ENCODE results near the gene AP1G1.

AP1G1 gene

GRCh38 chr16:71708696-71709095, 99.9 kb downstream of the AP1G1 start:
- no peak overlapping the region for H3K27ac ChIP-seq (ENCODE audit: low read depth, low read length)
- no peaks in the 10 kb centered on the region for H4K20me1 ChIP-seq (ENCODE audit: control insufficient read depth, insufficient read depth, low read depth, low read length)
- H3K27me3 ChIP-seq (ENCODE audit: control insufficient read depth, low read length) = no peaks in the 10 kb centered on the region
- H3K36me3 ChIP-seq (ENCODE audit: control insufficient read depth, low read length) = no peaks in the 10 kb centered on the region
- H3F3A ChIP-seq (ENCODE audit: control insufficient read depth, insufficient read depth) = no peaks in the 10 kb centered on the region; the same call in 1 of the 2 replicates
- no peak for TF ChIP-seq CTCF (IDR thresholded peaks at IDR 0.05; ENCODE audit: low read depth, low read length, poor library complexity, severe bottlenecking)
- no peak for TF ChIP-seq EZH2phosphoT487 (IDR thresholded peaks at IDR 0.05; ENCODE audit: borderline replicate concordance, low read length)
- peaks cover 23% of the 10 kb centered on the region for H3K4me1 ChIP-seq (ENCODE audit: control insufficient read depth, low read length)
- no peaks in the 10 kb centered on the region for H3K9me2 ChIP-seq (replicated peaks; ENCODE audit: control insufficient read depth, low read length)
- no peak overlapping the region for H3K4me2 ChIP-seq (ENCODE audit: low read length)
- H3K9me3 ChIP-seq (ENCODE audit: control insufficient read depth, insufficient read depth, low read length) = no peaks in the 10 kb centered on the region
- no peak overlapping the region for H3K4me3 ChIP-seq (ENCODE audit: low read length)
- H3K79me2 ChIP-seq (ENCODE audit: control insufficient read depth, low read length) = no peaks in the 10 kb centered on the region; the same call in 1 of the 2 replicates

- Histone ChIP-seq H3K4me2 (ENCODE audit: low read length) (peak overlapping the region; percentile 34), H3K4me1 (ENCODE audit: control insufficient read depth, low read length) (peaks cover 23% of the 10 kb centered on the region), H4K20me1 (ENCODE audit: control insufficient read depth, insufficient read depth, low read depth, low read length) (no peaks in the 10 kb centered on the region), H3K9me2 (replicated peaks; ENCODE audit: control insufficient read depth, low read length) (no peaks in the 10 kb centered on the region), H3K27ac (ENCODE audit: low read depth, low read length) (no peak overlapping the region), H3K36me3 (ENCODE audit: control insufficient read depth, low read length) (no peaks in the 10 kb centered on the region), H3K27me3 (ENCODE audit: control insufficient read depth, low read length) (no peaks in the 10 kb centered on the region), H3K9me3 (ENCODE audit: control insufficient read depth, insufficient read depth, low read length) (no peaks in the 10 kb centered on the region), H3K79me2 (ENCODE audit: control insufficient read depth, low read length) (no peaks in the 10 kb centered on the region; the same call in 1 of the 2 replicates), H3F3A (ENCODE audit: control insufficient read depth, insufficient read depth) (no peaks in the 10 kb centered on the region), H3K4me3 (ENCODE audit: low read length) (peak overlapping the region; percentile 32)
- no peak for TF ChIP-seq EZH2phosphoT487 (IDR thresholded peaks at IDR 0.05; ENCODE audit: borderline replicate concordance, low read length)
- TF ChIP-seq CTCF (IDR thresholded peaks at IDR 0.05; ENCODE audit: low read depth, low read length, poor library complexity, severe bottlenecking) = no peak
These were observed 101.4 kb downstream of the AP1G1 start for GRCh38 chr16:71707199-71707598.

GRCh38 chr16:71706046-71706445, 102.6 kb downstream of the AP1G1 start:
- Histone ChIP-seq H3K27ac (ENCODE audit: low read depth, low read length) (no peak overlapping the region), H3K36me3 (ENCODE audit: control insufficient read depth, low read length) (no peaks in the 10 kb centered on the region), H3K9me3 (ENCODE audit: control insufficient read depth, insufficient read depth, low read length) (no peaks in the 10 kb centered on the region), H3K4me3 (ENCODE audit: low read length) (no peak overlapping the region), H3K27me3 (ENCODE audit: control insufficient read depth, low read length) (no peaks in the 10 kb centered on the region), H3K79me2 (ENCODE audit: control insufficient read depth, low read length) (no peaks in the 10 kb centered on the region; the same call in 1 of the 2 replicates), H3K4me1 (ENCODE audit: control insufficient read depth, low read length) (peaks cover 23% of the 10 kb centered on the region), H4K20me1 (ENCODE audit: control insufficient read depth, insufficient read depth, low read depth, low read length) (no peaks in the 10 kb centered on the region), H3K9me2 (replicated peaks; ENCODE audit: control insufficient read depth, low read length) (no peaks in the 10 kb centered on the region), H3F3A (ENCODE audit: control insufficient read depth, insufficient read depth) (no peaks in the 10 kb centered on the region), H3K4me2 (ENCODE audit: low read length) (no peak overlapping the region)
- TF ChIP-seq CTCF (IDR thresholded peaks at IDR 0.05; ENCODE audit: low read depth, low read length, poor library complexity, severe bottlenecking) (no peak), EZH2phosphoT487 (IDR thresholded peaks at IDR 0.05; ENCODE audit: borderline replicate concordance, low read length) (no peak)
